CD4-positive, alpha-beta T cell treated with Interleukin-1 beta for 1 hour (primary cell): Measurements from ENCODE around the gene COL6A1.

ENCODE experiments used
- DNase-seq, 2 donors: peaks; one replicate each; pipeline ENCODE4 v3.0.0-alpha.2; 2020 to 2022

Gene COL6A1, protein sequence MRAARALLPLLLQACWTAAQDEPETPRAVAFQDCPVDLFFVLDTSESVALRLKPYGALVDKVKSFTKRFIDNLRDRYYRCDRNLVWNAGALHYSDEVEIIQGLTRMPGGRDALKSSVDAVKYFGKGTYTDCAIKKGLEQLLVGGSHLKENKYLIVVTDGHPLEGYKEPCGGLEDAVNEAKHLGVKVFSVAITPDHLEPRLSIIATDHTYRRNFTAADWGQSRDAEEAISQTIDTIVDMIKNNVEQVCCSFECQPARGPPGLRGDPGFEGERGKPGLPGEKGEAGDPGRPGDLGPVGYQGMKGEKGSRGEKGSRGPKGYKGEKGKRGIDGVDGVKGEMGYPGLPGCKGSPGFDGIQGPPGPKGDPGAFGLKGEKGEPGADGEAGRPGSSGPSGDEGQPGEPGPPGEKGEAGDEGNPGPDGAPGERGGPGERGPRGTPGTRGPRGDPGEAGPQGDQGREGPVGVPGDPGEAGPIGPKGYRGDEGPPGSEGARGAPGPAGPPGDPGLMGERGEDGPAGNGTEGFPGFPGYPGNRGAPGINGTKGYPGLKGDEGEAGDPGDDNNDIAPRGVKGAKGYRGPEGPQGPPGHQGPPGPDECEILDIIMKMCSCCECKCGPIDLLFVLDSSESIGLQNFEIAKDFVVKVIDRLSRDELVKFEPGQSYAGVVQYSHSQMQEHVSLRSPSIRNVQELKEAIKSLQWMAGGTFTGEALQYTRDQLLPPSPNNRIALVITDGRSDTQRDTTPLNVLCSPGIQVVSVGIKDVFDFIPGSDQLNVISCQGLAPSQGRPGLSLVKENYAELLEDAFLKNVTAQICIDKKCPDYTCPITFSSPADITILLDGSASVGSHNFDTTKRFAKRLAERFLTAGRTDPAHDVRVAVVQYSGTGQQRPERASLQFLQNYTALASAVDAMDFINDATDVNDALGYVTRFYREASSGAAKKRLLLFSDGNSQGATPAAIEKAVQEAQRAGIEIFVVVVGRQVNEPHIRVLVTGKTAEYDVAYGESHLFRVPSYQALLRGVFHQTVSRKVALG

DNA sequence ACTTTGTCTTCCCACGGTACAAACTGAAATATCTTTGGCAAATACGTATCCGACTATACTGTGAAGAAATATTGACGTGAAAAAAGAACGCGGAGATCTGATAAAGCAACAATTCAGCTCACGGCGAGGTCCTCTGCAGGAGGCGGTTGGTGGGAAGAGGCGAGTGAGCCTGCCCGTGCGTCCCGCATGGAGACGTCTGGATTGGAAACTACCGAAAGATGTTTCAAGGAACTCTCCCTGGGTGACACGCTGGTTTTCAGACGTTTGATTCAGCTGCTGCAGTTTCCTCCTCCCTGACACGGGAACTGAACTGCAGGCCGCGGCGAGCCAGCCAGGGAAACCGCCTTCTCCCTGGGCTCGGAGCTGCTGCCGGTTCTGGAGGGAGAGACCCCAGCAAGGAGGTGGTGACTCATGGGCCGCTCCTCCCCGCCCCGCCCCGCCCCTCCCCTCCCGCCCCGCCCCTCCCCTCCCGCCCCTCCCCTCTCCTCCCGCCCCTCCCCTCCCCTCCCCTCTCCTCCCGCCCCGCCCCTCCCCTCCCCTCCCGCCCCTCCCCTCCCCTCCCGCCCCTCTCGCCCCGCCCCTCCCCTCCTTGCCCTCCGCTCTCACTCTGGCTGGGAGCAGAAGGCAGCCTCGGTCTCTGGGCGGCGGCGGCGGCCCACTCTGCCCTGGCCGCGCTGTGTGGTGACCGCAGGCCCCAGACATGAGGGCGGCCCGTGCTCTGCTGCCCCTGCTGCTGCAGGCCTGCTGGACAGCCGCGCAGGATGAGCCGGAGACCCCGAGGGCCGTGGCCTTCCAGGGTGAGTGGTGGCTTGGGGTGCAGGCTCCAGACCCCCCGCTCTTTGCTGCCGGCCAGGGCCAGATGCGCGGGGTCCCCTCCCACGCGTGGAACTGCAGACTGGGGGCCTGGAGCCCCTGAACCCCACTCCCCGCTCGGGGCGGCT is at the start of gene COL6A1:
COL6A1 (plus strand) TSS at position 620 of the 941 bp plus-strand sequence; CDS start at position 701, 81 bp downstream.
- DNase-seq = peak; percentile 57 to 62

DNA sequence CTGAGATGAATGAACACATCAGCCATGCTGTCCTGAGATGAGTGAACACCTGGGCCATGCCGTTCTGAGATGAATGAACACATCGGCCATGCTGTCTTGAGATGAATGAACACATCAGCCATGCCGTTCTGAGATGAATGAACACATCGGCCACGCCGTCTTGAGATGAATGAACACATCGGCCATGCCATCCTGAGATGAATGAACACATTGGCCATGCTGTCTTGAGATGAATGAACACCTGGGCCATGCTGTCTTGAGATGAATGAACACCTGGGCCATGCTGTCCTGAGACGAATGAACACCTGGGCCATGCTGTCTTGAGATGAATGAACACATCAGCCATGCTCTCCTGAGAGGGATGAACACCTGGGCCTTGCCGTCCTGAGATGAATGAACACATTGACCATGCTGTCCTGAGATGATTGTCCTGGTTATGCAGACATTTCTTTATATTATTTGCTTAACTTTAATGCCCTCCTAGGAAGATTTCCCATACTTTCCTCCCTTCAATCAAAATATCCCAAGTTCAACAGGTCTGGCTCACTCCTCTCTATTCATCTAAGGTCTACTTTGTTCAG is 48.6 kb upstream of the COL6A1 start:
- DNase-seq = no peak

DNA sequence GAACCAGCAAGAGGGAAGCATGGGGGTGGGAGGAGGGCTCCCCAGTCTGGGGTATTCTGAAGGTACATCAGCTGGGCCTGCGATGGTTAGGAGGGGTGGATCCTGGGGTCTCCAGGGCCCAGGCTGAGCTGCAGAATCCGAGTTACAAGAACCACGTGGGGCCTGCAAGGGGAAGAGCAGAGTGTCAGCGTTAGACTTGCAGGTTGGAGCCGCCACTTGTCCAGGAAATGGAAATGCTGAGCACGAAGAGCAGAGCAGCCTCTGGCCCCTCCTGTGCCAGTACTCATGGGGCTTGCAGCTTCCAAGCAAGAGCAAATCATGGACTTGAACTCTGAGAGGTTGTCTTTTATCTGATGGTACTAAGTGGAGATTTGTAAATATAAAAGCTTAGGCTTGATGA is 47.5 kb upstream of the COL6A1 start:
- no peak for DNase-seq

DNA sequence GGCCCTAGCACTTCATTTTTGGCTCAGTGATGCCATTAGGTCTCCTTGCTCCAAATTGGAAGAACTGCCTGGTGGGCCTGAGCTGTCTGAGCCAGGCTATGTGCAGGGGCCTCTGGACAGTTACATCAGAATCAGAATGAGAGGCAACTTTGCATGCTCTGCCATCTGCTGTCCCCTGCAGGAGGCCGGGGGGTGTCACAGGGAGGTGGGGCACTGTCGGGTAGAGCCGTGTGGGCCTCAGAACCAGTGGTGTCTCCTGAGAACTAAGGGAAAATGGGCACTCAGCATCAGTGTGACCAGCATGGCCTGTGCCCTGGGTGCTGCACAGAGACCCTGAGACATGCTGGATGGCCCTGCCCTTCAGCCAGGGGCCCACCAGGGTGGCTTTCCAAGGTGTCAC is 47.0 kb upstream of the COL6A1 start:
- no peak for DNase-seq

DNA sequence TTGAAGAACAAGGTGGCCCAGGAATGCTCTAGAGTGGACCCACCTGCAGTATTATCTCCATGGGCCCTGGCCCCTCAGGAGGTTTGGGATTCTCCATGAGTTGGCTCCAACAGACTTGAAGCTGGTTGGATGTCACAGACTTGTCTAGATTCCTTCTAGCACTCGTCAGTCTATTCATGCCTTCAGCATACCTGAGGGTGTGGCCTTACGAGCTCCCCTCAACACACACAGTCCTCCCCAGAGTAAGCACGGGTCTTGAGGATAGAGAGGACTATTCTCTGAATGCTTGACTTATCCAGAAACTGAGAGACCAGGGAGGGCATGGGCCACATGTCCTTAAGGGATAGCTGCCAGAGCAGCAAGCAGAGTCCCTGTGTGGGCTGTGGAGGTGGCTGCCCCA is 45.9 kb upstream of the COL6A1 start:
- DNase-seq = no peak

DNA sequence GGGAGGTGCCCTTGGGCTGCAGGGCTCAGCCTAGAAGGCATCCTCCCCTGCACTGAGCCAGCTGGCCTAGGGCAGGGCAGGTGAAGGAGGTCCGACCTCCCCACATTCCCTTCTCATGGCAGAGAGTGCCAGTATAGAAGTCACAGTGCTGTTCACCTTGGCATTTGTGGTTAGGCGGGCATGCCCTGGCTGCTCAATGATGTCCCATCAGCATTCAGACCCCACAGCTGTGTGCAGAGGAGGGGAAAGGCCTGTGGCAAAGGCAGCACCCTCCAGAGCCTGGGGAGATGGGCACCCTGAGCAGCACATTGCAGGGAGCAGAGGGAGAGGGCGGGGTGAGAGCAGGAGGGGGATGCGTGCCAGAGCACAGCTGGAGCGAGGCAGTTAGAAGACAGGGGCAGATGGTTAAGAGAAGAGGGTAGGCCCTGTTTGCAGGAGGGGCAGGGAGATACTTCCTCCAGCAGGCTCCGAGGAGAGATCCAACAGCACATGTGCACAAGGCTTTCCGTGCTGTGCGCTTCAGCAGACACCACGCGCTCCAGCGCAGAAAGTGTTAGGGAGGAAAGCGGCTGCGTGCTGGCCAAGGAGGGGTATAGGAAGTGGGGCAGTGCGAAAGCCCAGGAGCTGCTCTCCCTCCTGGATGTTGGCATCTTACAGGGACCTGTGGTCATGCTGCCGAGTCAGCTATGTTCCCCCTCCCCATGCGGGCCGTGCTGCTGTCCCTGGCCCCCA is 43.7 kb upstream of the COL6A1 start:
- no peak for DNase-seq

DNA sequence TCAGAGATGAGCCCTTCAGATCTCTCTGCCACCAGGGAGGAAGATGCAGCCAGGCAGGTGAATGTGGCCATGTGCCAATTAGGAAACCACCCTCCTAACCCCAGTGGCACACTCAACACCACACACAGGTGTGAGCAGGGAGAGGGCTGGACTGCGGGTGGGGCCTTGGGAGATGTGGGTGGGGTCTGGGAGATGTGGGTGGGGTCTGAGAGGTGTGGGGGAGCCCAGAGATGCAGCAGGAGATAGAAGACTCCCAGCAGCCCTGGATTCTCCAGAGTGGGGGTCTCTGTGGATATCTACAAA is 43.2 kb upstream of the COL6A1 start:
- no peak for DNase-seq

DNA sequence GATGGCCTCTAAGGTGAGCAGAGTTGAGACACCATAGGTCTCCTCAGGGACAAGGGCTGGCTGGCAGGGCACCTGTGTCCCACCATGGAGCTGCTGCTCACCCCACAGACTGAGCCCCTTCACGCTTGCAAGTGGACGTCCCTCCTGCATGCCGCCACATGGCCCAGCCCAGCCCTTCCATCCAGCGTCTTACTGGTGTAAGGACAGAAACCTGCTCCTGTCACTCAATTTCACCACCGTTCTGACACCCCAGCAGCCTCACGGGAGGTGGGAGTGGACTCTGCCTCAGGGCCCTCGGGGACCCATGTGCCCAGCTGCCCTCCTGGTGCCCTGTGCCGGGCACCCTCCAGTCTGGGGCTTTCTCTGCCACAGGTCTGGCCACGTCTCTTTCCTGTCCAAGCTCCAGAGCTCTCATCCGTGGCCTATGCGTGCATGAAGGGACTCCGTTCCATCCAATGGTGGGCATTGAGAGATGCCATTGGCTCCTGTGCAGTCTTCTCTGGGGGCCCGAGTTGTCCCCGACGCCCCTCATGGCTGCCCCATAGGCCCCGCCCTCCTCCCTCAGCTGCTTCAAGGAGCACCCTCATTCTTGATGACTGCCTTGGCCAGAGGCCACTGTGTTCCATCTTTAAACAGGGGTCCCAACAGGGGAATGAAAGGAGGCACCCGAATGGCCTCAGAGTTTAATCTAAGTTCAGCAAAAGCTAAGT is 42.6 kb upstream of the COL6A1 start:
- DNase-seq = no peak

DNA sequence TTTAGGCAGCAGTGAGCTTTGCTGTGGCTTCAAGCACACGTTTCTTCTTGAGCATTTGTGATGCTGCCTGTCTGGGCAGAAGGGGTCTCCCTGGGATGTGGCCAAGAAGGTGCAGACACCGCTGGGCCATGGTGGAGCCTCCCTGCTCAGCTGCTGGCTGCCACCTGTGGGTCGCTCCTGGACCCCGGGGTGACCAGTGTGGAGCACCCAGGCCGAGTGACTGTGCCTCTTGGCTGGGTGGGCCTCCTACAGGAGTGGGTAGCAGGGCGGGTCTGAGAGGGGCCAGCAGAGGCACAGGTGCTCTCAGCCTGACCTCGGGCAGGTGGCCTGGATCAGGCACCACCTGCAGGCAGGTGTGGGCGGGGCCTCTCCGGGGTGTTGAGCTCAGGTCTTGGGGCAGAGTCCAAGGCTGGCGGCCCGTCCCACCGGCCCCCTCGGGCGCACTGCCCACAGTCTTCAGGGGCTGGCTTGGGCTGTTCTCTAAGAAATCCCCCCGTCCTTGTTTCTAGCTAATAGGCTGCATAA is 42.0 kb upstream of the COL6A1 start:
- DNase-seq = no peak

DNA sequence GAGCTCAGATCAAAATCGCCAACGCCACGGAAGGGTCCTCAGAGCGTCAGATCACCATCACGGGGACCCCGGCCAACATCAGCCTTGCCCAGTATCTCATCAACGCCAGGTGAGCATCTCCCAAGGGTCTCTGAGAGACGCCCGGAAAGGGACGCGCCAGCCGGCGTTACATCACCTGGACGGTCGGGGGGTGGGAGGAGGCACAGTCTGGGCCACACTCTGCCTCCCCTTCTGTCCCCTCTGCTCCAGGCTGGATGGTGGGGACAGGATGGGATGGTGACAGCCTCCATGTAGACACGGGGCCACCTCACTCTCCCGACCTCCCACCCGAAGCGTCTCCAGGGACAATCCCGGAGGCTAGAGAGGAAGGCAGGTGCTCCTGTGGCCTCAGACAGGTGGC is 41.5 kb upstream of the COL6A1 start:
- DNase-seq = no peak

DNA sequence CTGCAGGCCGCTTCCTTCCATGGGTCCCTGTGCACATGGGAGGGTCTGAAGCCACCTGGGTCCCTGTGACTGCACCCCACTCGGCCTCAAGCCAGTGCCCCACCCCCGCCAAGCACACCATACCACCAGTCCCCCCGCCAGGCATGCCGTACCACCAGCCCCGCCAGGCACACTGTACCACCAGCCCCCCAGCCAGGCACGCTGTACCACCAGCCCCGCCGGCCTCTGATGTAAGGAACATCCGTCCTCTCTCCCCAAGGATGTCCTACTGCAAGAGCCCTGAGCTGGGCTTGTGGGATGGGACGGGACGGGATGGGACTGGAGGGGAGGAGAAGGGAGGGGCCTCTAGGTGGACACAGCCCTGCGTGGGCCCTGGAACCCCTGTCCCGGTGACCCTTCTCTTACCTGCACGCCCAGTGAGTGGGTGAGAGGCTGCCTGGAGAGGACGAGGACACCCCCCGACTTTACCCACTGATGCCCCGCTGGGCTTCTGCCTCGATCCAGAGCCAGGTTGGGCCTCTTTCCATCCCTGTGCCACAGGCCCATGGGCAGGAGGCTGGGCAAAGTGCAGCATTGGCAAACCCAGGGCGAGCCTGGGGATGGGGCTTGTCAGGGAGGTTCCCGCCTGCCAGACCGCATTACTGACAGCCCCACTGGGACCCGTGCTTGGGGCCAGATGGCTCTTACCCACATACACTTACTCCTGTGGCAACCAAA is 40.8 kb upstream of the COL6A1 start:
- no peak for DNase-seq

DNA sequence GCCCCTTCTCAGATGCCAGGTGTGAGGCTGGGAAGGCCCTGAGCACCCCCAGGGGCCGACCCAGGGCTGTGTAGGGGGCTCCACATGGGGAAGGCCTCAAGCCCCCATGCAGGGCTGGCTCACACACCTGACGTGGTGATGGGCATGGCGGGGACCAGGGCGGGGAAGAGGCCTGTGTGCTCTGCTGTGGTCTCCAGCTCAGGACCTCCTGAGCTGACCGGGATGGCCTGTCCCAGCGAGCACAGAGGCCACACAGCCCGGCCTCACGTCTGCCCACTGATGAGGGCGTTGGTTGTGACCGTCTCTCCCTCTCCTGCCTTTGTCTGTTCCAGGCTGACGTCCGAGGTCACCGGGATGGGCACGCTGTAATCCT is 40.2 kb upstream of the COL6A1 start:
- no peak for DNase-seq

DNA sequence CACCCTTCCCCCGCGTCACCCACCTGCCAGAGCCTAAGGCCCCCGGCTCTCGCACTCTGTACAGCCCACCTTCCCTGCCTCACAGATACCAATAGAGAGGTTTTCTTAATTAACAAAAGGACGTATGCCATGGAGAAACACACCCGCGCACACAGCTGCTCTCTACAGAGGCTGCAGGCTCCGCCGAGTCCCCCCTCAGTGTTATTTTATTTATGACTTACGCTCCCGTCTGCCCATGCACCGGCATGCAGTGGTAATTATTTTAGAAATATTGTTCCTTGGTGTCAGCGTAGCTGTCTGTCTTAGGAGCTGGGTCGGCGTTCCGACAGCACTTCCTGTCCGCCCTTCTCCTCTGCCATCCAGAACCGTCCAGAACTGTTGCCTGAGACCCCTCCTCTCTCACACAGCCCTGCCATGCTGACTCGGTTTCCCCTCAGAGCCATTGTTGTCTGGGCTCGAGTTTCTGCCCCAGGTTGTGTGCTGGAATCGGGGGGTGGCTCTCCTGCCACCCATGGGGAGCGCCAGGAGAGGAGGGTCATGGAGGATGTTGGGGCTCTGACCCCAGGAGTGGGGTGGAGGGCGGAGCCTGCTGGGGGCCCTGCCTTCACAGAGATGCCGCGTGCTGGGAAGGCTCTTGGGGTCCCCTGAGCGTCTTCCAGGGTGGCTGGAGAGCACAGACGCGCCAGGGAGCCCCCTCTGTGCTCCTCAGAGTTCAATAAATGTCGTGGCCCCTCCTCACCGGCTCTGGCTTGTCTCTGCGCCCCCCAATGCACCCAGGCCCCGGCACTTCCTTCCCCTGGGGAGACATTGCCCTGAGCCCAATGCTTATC is 39.6 kb upstream of the COL6A1 start:
- DNase-seq = no peak

DNA sequence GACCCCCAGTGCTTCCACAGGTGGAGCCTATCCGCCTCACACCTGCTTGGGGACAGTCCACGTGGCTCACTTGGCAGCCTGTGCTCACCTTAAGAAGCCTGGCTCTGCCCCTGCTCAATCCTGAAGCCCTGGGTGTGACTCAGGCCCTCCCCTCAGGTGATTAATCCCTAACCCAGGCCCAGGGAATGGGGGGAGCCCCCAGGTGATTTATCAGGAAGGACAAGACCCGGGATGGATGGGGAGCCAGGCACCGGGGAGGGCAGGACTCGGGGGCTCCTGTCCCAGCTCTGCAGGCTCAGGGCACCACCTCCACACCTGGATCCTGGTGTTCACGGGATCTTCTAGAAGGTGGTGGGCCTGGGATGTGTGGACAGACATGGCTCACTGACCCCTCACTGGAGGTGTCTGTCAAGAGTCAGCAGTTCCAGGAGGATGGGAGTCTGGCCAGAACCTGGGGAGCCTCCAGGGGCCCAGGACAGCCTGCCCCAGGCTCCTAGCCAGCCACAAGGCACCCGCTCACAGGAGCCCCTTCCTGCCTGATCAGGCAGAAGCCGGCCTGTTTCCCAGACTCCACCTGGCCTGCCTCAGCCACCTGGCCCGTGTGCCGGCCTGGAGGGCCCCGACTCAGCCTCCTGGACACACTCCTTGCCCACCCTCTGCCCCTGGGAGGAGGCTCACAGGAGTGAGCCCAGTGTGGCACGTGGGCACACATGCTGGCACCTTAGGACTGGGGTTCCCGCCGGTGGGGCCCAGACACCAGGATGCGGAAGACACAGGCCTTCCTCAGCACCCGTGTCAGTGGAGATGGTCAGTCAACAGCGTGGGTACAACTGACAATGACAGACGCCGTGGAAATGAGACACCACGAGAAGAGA is 38.6 kb upstream of the COL6A1 start:
- DNase-seq = no peak

DNA sequence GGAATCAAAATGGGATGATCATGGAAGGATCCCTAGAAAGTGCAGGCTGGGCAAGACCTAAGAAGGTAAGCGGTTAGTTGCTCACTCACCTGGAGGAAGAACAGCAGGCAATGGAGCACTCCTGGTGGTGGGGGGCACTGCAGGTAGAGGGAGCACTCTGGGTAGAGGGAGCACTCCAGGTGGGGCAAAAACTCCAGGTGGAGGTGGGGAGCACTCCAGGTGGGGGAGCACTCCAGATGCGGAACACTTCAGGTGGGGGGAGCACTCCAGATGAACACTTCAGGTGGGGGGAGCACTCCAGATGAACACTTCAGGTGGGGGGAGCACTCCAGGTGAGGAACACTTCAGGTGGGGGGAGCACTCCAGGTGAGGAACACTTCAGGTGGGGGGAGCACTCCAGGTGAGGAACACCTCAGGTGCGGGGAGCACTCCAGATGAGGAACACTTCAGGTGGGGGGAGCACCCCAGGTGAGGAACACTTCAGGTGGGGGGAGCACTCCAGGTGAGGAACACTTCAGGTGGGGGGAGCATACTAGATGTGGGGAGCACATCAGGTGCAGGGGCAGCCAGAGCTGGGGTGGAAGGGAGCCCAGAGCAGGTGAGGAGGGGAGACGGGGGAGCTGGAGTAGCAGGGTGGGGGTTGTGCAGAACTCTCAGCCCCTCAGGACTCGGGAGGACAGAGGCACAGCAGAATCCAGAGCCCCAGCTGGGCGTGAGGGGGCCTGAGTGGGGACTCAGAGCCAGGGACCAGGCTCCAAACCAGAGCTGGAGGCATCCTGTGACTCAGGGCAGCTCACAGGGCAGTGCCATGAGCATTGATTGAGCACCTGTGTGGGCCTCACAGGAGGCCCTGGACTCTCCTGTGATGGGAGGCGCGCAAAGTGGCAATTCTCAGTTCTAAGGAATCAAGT is 37.7 kb upstream of the COL6A1 start:
- DNase-seq = no peak

DNA sequence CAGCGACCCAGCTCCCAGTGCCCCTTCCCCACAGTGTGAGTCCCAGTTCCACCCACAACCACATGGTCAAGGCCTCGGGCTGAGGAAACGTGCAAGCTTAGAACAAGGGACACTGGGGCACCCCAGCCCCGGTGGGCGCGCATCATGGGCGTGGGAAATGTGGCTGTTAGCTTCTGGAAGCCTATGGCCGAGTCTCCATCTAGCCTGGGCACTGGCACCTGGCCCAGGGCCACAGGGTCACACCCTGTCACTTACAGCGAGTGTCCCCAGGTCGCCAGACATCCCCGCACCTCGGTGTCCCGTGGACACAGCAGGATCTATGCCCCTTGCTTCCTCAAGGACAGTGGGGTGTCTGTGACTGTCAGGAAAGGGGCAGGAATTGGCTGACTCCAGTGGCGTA is 37.0 kb upstream of the COL6A1 start:
- DNase-seq = no peak
